NCI-H2081 treated with DMSO at 0.1 percent for 48 hours (cell line): ENCODE results near the gene P3H2.
"Not testable (repeated sequence)": the region's sequence is repeated elsewhere in the genome, so short reads cannot be mapped to it uniquely, and the experiment has no call there.

Experiments
- DNase-seq: peaks from one replicate; lab custom pipeline; 2025; lab: John Stamatoyannopoulos, UW

The P3H2 gene, protein sequence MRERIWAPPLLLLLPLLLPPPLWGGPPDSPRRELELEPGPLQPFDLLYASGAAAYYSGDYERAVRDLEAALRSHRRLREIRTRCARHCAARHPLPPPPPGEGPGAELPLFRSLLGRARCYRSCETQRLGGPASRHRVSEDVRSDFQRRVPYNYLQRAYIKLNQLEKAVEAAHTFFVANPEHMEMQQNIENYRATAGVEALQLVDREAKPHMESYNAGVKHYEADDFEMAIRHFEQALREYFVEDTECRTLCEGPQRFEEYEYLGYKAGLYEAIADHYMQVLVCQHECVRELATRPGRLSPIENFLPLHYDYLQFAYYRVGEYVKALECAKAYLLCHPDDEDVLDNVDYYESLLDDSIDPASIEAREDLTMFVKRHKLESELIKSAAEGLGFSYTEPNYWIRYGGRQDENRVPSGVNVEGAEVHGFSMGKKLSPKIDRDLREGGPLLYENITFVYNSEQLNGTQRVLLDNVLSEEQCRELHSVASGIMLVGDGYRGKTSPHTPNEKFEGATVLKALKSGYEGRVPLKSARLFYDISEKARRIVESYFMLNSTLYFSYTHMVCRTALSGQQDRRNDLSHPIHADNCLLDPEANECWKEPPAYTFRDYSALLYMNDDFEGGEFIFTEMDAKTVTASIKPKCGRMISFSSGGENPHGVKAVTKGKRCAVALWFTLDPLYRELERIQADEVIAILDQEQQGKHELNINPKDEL

DNA sequence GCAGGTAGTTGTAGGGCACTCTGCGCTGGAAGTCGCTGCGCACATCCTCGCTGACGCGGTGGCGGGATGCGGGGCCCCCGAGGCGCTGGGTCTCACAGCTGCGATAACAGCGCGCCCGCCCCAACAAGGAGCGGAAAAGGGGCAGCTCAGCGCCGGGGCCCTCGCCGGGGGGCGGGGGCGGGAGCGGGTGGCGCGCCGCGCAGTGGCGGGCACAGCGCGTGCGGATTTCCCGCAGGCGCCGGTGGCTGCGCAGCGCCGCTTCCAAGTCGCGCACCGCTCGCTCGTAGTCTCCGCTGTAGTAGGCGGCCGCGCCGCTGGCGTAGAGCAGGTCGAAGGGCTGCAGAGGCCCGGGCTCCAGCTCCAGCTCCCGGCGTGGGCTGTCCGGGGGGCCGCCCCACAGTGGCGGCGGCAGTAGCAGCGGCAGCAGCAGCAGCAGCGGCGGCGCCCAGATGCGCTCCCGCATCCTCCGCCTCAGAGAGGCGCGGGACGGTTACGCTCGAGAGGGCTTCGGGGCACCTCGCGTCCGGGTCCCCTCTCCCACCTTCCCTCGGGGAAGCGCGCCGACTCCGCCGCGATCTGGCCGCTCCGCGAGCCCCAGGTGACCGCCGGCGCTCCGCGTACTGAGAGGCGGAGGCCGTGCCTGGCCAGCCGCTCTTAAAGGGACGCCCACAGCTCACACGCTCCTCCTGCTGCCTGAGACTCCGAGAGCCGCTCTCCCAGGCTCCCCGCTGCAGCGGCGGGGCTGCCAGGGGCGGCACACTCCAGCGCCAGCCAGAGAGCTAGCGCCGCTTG is at the start of gene P3H2:
Gene P3H2 (minus strand): TSS at position 629 of the 792 bp plus-strand sequence. CDS start 166 bp downstream, at position 463.
- no peak for DNase-seq

DNA sequence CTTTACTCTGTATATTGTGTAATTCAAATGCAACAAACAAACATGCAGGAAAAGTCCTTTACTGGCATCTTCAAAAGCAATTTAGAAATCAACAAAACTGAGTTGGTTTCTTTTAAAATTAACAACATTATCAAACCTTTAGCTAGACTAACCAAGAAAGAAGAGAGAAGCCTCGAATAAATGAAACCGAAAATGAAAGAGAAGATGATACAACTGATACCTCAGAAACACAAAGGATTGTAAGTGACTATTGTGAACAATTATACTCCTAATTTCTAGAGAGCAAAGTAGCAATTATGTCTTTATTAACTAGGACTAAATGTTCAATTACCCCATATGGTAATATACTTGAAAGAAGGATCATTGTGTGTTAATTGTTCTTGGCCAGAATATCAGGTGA is 49.2 kb upstream of the P3H2 start:
- no peak for DNase-seq

DNA sequence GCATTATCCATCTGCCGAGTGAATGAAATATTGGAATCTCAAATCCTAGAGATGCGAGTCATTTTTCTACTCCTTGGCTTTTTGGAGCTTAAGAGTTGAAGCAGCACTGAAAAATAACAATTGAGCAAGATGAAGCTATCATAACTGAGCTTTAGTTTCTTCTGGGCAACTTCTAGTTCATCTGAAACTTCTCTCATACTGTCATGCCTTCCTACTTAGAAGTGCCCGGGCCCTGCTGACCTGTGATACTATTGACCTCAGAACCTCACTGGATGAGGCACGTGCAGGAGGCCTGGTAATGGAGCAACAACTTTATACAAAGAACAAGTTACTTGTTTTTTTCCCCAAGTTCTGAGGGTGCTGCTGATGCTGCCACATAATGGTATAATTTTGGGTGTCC is 48.5 kb upstream of the P3H2 start:
- no peak for DNase-seq

DNA sequence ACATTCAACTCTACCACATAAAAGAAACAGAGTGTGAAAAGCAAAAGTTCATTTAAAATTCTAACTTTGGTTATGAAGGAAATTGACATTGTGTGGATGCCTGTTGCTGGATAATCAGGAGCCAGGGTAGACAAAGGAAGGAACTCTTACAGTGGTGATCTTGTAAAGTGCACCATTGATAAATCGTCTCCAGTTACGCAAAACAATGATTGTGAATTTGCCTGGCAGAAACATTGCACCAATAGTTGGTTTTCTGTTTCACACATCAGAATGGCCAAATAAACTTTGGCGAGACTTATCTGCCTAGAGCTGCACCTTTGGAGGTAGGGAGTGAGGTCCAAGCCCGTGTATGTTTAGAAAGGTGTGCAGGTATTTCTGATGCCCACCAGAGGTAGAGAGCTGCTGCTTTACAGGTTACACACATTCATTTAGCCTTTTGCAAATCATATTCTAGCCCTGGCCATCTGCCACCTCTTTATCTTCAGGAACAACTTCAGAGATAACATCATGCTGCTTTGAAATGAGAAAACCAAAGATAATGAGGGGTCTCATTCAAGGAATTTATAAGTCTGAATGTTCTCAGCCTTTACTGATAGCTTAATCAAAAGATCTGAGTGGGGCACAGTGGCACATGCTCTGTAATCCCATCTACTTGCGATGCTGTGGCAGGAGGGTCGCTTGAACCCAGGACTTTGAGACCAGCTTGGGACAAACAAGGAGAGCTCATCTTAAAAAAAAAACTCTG is 47.4 kb upstream of the P3H2 start:
- no peak for DNase-seq

DNA sequence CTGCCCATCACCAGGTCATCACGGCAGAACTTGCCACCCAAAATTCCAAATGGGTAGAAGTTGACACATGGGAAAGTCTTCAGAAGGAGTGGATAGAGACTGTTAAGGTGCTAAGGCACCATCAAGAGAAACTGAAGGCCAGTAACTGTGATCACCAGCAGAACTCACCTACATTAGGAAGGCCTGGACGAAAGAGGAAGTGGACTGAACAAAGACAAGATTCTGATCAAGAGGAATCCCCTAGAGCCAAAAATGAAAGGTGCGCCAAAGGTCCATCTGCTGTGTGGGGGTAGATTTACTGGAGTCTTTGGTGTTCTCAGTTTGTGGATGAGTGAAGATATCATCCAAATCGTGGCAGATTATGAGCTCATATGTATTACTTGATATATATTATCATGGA is 46.3 kb upstream of the P3H2 start:
- DNase-seq: no peak

DNA sequence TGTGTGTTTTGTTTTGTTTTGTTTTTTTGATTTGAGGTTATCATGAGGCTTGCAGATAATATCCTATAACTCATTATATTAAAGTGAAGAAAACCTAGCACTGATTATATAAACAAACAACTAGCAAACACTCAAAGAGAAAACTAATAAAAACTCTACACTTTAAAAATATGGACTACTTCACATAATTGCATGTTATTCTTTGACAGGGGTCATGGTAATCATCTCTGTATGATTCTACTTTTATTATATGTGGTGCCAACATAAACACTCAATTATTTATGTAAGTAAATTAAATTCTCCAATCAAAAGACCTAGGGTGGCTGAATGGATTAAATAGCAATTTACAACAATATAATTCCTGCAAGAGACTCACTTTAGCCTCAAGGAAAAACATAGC is 44.6 kb upstream of the P3H2 start:
- DNase-seq: no peak

DNA sequence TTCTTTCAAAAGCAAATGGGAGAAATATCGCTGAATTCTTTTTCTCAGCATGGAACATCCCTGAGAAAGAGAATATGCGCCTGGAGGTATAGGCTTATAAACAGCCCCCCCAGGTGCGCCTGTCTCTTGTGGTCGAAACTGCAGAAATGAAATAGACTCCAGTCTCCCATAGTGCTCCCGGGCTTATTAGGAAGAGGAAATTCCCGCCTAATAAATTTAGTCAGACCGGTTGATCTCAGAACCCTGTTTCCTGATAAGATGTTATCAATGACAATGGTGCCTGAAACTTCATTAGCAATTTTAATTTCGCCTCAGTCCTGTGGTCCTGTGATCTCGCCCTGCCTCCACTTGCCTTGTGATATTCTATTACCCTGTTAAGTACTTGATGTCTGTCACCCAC is 41.3 kb upstream of the P3H2 start:
- not testable (repeated sequence) for DNase-seq

DNA sequence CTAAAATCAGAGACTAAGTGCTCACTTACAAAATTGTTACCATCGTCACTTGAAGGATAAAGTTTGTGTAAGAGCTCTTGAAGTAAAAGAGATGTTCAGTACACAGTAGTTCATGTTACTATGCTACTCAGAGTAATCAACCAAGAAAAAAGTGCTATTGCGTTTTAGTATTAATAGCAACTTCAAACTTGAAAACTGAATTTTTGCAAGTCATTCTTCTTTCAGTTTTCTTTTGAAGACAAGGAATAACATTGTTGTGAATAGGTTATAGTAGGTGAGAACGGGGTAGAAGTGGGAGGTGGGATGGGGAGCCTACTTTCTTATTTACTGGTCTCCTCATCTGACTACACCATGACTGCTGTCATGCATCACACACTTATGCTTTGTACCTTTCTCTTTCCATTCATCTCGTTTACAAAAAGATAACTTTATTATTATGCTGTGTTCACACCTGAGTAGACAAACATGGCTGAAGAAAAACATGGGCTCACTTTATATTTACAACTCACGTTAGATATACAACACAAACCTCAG is 39.3 kb upstream of the P3H2 start:
- DNase-seq: no peak

DNA sequence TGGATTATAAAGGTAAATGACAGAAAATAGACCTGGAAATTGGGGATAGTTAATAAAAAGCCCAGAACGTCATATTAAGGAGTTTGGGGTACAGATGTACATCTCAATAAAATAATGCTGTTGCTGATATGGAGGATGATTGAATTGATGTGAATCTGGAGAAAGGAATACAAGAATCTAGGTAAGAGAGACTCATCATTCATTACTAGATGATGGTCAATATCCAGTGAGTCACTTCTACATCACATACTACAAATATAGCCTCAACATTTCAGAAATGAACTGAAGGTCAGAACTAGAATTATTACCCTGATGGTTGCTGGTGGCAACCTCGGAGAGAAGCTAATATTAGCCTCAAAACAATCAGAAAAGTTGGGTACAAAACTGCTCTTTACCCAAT is 37.6 kb upstream of the P3H2 start:
- no peak for DNase-seq

DNA sequence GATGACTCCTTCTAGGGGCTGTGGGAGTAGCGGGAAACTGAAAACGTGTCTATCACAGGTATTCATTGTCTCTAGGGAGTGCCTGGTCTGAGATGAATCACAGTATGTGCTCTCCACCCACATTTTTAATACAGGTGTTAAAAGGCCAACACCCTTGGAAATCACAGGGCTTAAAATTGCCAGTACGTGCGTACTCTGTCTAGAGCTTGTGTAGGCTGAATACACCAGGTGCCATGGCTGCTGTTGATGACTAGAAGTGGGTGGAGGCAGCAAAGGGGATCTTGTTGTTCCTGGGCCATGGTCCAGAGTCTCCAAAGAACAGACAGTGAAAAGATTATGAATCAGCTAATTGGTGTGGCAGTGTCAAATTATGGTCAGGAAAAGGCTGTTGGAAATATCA is 35.1 kb upstream of the P3H2 start:
- no peak for DNase-seq

DNA sequence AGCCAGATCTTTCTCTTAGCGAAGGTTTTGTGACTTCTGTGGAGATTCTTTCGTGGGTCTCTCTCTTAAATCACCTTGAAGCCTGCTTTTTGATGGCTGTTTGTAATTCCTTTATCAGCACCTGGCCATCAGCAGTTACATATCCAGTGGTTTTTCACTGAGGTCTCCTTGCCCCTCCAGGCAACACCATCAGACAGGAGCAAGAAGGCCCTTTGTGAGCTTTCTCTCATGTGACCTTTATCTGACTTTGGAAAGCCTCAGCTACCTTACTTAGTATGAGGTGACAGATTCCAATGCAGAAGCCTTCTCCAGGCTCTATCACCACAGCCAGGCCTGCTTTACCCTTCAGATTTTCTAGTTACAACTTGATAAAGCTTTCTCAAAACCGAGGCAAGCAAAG is 30.0 kb upstream of the P3H2 start:
- no peak for DNase-seq

DNA sequence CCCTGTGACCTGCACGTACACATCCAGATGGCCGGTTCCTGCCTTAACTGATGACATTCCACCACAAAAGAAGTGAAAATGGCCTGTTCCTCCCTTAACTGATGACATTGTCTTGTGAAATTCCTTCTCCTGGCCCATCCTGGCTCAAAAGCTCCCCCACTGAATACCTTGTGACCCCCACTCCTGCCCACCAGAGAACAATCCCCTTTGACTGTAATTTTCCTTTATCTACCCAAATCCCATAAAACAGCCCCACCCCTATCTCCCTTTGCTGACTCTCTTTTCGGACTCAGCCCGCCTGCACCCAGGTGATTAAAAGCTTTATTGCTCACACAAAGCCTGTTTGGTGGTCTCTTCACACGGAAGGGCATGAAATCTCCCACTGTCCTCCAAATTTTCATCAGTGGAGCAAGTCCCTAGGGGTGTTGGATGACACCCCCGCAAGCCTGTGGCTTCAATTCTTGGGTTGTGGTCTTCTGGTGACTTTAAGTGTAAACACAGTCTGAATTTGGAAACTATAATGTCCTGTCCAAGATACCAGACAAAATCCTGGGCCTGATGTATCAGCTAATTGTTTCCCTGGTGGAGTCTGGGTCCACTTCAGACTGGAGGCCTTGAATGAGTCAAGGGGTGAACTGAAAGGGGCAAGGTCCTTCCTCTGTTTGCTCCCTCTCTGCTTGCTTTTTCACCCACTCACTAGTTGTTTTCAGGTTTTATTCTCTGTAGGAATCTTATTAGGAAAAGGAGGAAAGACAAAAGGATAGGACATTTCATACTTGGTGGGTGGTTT is 29.3 kb upstream of the P3H2 start:
- DNase-seq: not testable (repeated sequence)

DNA sequence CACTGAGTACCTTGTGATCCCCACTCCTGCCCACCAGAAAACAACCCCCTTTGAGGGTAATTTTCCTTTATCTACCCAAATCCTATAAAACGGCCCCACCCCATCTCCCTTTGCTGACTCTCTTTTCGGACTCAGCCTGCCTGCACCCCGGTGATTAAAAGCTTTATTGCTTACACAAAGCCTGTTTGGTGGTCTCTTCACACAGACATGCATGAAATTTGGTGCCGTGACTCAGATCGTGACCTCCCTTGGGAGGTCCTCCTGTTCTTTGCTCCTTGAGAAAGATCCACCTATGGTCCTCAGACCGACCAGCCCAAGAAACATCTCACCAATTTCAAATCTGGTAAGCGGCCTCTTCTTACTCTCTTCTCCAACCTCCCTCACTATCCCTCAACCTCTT is 24.1 kb upstream of the P3H2 start:
- DNase-seq: not testable (repeated sequence)

DNA sequence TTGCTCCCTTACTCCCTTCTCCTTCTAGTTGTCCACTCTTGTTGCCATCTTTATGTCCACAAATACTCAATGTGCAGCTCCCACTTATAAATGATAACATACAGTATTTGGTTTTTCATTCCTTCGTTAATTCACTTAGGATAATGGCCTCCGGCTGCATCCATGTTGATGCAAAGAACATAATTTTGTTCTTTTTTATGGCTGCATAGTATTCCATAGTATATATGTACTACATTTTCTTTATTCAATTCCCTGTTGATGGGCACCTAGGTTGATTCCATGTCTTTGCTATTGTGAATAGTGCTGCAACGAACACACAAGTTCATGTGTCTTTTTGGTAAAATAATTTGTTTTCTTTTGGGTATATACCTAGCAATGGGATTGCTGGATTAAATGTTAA is 21.3 kb upstream of the P3H2 start:
- no peak for DNase-seq

DNA sequence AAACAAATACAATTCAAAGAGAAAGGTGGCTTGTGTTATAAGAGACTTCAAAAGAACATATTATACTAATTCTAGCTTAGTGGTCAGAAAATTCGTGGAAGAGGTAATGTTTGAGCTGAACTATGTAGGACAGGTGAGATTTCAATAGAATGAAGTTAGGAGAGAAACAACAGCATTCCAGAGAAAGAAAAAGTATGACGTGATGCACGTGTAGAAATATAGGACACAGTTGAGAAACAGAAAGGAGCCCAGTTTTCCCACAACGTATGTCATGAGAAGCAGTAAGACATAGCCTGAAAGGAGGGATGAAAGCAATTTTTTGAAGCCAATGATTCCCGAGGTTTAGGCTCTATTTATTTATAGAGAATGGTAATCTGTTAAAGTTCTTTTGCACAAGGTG is 18.7 kb upstream of the P3H2 start:
- no peak for DNase-seq

DNA sequence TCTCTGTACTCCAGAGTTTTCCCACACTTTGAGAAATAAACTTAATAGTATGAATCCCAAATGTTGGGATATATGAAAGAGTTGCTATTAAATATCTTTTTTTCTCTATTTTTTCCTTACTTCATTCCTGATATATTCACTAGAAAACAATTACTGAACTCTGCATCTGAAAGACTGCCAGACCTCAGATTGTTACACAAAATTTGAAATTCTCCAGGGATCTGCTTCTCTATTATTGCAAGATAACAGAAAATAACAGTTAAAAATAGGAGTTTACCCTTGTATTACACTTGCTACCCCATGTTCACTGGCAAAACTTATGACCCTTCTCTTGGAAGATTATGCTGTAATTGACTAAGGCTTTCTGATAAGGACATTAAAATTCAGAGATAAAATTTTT is 11.7 kb upstream of the P3H2 start:
- DNase-seq: no peak

DNA sequence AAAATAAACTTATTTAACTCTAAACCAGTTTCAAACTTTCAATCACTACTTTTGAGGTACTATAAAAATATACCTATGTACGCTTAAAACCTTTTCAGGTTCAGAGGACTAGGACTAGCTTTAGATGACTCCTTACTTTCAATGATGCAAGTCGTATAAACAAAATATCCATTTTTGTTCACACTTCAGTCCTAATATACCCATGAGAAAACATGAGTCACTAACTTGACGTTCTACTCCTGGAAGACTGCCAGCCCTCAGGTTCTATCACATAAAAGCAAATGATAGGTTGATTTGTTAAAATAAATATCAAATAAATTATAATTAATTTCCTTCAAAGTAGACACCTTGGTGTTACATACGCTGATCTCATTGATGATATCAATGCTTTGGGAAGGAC is 10.6 kb upstream of the P3H2 start:
- no peak for DNase-seq

DNA sequence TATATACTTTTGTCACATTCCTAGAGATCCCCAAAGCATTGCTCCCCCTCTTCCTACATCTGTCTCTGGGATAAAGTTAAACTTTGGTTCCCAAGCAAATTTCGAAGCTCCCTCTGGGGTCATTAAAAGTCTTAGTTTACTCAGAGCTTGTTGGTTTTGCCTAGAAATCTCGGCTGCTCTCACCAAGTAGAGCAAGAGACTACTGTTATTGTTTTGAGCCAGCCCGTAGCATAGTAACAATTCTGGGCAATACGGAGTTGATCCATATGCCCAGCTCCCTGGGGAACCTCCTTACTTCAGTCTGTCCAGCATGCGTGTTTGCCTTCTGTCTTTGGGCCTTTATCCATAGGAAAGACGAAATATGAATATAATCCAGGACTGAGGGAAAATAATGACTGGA is 10.0 kb upstream of the P3H2 start:
- no peak for DNase-seq

DNA sequence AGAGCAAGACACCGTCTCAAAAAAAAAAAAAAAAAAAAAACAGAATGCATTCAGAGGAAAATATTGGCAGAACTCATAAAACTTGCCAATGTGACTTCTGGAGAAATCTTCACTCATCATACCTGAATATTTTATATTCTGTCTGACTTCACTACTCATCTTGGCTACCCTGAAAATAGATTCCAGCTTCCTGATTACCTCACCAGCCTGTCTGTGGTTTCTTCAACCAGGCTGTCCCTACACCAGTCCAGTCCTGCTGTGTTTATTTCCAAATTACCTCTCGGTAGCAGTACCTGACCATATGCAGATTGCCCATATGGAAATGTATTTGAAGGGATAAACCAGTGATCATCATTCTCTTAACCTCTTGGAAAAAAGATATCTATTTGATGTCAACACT is 9.3 kb upstream of the P3H2 start:
- DNase-seq: no peak

DNA sequence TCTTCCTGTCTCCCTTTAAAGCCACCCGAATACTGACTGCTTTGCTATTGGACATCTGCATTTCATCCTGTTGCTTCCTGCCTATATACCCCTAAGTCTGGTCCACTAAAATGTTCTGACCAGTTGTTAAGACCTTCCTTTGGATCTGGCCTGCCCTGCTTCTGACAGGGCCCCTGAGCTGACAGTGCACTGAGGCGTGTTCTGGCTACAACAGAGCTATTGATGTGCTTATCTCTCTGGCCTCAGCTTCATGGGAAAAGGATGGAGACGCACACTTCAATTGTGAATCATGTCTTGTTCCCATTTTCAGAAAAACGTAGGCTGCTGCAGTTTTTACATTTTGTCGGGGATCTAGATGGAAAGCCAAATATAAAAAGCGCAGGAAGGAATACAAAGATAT is 7.1 kb upstream of the P3H2 start:
- no peak for DNase-seq

DNA sequence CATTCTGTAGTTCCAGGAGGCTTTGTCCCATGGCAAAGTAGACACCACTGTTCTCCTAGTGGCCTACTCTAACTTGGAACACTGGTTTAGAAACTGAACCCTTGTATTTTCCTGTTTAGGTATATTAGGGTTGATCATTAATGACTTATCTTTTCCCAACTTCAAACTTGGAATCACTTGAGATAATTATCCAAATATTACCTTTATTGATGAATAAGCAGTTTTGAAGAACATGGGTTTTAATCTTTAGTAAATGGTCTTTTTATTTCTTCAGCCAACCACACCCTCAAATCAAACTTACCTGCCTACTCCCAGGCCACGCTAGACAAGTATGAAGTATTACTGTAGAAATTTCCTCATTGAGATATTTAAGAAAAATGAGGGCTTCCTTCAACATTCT is 6.5 kb upstream of the P3H2 start:
- no peak for DNase-seq
